Tibial artery (tissue), 4 donors: ENCODE data around the gene MYO5B.

Experiments
- DNase-seq, 2 donors: peaks; one replicate each; pipeline ENCODE4 v3.0.0-alpha.2; 2019
- H3K27ac ChIP-seq, 2 donors: fragments of 200-600 bp; sonication (generic) in 1 of 2; 1 replicate in 1 of 2; 2 replicates in 1 of 2; pipeline ENCODE4 v1.5.1; 2018 to 2019; ENCODE audit warnings: mild to moderate bottlenecking in 1 of 2
- H3K27me3 ChIP-seq, 2 donors: fragments of 200-600 bp; sonication (generic) in 1 of 2; one replicate each; pipeline versions ENCODE4 v1.5.1 to v1.6.0; 2016 to 2019
- H3K36me3 ChIP-seq, 3 donors: fragments of 200-600 bp; sonication (generic) in 2 of 3; one replicate each; pipeline ENCODE4 v1.5.1; 2016 to 2019; ENCODE audit warnings: mild to moderate bottlenecking in 2 of 3
- H3K4me1 ChIP-seq, 4 donors: fragments of 200-600 bp; sonication (generic) in 2 of 4; 1 replicate in 3 of 4; 2 replicates in 1 of 4; pipeline ENCODE4 v1.5.1; 2016 to 2019
- H3K4me3 ChIP-seq, 2 donors: fragments of 200-600 bp; sonication (generic) in 1 of 2; 1 replicate in 1 of 2; 2 replicates in 1 of 2; pipeline ENCODE4 v1.5.1; 2018 to 2019; ENCODE audit warnings: mild to moderate bottlenecking in 2 of 2
- H3K9me3 ChIP-seq, 3 donors: fragments of 200-600 bp; sonication (generic) in 1 of 3; one replicate each; pipeline ENCODE4 v1.5.1; 2016 to 2019
- intact Hi-C: fragments of 100-400 bp; cut with DNase I; formaldehyde crosslinking; loops from one replicate; pipeline ENCODE4 v1.15.0; 2023; ENCODE audit warnings: low total_unique reads
- TF ChIP-seq, protein P1 (sequence below), 2 experiments: fragments of 200-600 bp in 1 of 2; fragments of 450-650 bp in 1 of 2; IDR thresholded peaks; one replicate each; pipeline ENCODE4 v1.5.1; 2017 to 2019; ENCODE audit warnings: antibody characterized with exemption in 2 of 2, mild to moderate bottlenecking in 1 of 2, moderate library complexity in 1 of 2

Gene MYO5B

DNA sequence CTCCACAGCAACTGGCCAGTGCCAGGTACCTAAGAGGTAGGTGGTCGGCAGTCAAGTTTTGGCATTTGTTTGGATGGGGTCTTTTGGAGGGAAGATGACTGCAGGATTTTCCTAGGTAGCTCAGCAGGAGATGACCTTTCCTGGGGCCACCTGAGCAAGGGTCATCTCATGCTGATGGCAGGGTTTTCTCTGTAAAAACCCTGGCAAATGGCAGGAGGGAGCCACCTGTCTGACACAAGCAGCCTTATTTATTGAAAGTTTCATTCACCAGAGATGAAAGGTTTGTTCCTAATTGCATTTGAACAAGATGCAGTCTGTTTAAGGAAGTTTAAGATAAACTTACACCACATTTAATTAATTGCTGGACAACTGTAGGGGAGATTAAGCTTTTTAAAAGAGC is 350.0 kb downstream of the MYO5B start:
- Histone ChIP-seq H3K9me3 (no peaks in the 10 kb centered on the region), H3K27ac (no peak overlapping the region), H3K4me3 (no peak overlapping the region), H3K4me1 (no peaks in the 10 kb centered on the region), H3K27me3 (peaks cover 0 to 14% of the 10 kb centered on the region in 2 donors), H3K36me3 (peaks cover 0 to 24% (median 0%) of the 10 kb centered on the region in 3 donors)
- intact Hi-C loops: no loop called here
- no peak for DNase-seq
- TF ChIP-seq, protein P1, sequence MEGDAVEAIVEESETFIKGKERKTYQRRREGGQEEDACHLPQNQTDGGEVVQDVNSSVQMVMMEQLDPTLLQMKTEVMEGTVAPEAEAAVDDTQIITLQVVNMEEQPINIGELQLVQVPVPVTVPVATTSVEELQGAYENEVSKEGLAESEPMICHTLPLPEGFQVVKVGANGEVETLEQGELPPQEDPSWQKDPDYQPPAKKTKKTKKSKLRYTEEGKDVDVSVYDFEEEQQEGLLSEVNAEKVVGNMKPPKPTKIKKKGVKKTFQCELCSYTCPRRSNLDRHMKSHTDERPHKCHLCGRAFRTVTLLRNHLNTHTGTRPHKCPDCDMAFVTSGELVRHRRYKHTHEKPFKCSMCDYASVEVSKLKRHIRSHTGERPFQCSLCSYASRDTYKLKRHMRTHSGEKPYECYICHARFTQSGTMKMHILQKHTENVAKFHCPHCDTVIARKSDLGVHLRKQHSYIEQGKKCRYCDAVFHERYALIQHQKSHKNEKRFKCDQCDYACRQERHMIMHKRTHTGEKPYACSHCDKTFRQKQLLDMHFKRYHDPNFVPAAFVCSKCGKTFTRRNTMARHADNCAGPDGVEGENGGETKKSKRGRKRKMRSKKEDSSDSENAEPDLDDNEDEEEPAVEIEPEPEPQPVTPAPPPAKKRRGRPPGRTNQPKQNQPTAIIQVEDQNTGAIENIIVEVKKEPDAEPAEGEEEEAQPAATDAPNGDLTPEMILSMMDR (IDR thresholded peaks at IDR 0.05): no peak

DNA sequence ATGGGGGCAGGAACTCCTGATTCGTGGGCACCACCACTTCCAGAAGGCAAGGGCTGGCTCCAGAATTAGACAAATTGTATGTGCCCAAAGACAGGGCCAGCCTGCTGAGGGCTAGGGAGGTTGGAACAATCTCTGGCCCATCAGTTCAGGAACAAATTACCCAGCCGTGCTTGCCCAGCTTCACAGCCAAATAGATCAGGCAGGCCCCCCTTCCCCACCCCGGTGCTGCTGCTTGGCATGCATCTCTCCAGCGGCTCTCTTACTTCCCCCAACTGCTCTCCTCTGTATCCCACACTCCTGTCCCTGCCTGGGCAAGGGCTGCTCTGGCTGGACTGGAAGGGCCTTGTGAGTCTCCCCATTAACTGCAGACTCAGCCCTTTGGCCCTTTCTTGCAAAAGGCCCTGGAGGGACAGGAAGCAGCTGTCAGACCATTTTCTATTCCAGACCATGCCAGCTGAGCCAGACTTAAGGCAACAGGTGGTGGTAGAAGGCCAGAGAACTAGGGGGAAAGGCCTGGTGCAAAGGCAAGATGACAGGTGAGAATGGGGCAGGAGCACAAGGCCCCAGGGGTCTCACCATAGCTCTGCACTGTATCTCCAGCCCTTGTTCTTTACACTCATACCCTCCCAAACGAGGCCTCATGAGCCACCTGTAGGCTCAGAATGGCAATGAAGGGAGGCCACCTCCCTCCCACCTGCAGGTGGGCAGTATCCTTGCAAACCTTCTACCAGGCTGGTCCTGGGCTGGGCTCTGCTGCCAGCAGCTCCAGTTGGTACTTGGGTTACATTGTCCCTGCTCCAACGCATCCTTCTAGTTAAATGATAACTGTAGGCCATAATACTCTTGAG is 350.9 kb downstream of the MYO5B start:
- no peaks in the 10 kb centered on the region for H3K9me3 ChIP-seq
- intact Hi-C loops: no loop called here
- H3K27me3 ChIP-seq: peaks cover 0 to 14% of the 10 kb centered on the region in 2 donors
- TF ChIP-seq, protein P1 (IDR thresholded peaks at IDR 0.05): no peak
- no peak for DNase-seq
- H3K4me1 ChIP-seq: no peaks in the 10 kb centered on the region
- H3K36me3 ChIP-seq: peaks cover 0 to 24% (median 0%) of the 10 kb centered on the region in 3 donors
- no peak overlapping the region for H3K27ac ChIP-seq
- H3K4me3 ChIP-seq: no peak overlapping the region

GRCh38 chr18:49843131-49843530 is 351.8 kb downstream of the MYO5B start:
- Histone ChIP-seq H3K4me3 (no peak overlapping the region), H3K9me3 (no peaks in the 10 kb centered on the region), H3K27ac (no peak overlapping the region), H3K4me1 (no peaks in the 10 kb centered on the region), H3K27me3 (peaks cover 0 to 9% of the 10 kb centered on the region in 2 donors), H3K36me3 (peaks cover 0 to 24% (median 0%) of the 10 kb centered on the region in 3 donors)
- intact Hi-C loops: no loop called here
- no peak for DNase-seq
- TF ChIP-seq, protein P1 (IDR thresholded peaks at IDR 0.05): no peak

DNA sequence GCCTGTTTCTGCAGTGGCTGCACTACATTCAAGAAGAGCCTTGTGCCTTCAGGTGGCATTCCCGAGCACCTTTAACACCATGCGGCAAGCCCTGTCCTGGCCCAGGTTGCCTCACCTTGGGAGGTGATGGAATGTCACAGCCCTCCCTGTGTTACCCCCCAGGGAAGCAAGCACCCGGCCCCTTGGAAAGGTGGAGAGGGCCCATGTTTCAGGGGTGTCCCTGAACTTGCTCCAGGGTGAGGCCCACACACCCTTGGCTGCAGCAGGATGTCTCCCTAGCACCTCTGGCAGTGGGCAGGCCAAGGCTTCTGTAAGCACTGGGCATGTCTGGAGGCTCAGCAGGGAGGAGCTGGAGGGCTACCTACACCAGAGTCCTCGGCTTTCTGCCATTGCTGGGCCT is 352.3 kb downstream of the MYO5B start:
- Histone ChIP-seq H3K9me3 (no peaks in the 10 kb centered on the region), H3K27ac (no peak overlapping the region), H3K4me3 (no peak overlapping the region), H3K4me1 (no peaks in the 10 kb centered on the region), H3K27me3 (peaks cover 0 to 8% of the 10 kb centered on the region in 2 donors), H3K36me3 (peaks cover 0 to 24% (median 0%) of the 10 kb centered on the region in 3 donors)
- TF ChIP-seq, protein P1 (IDR thresholded peaks at IDR 0.05): no peak
- intact Hi-C loops: no loop called here
- DNase-seq: no peak

GRCh38 chr18:49841236-49842217 is 353.4 kb downstream of the MYO5B start:
- intact Hi-C loops: no loop called here
- peaks cover 0 to 8% of the 10 kb centered on the region in 2 donors for H3K27me3 ChIP-seq
- no peak overlapping the region for H3K4me3 ChIP-seq
- TF ChIP-seq, protein P1 (IDR thresholded peaks at IDR 0.05): no peak
- no peaks in the 10 kb centered on the region for H3K9me3 ChIP-seq
- no peaks in the 10 kb centered on the region for H3K4me1 ChIP-seq
- DNase-seq: no peak
- H3K27ac ChIP-seq: no peak overlapping the region
- H3K36me3 ChIP-seq: peaks cover 0 to 31% (median 0%) of the 10 kb centered on the region in 3 donors
